Measurements from ENCODE around the gene ANXA2R. TPM values are rescaled to one million over a fixed set of nuclear protein-coding genes. Genes with fewer than 3 reads are reported as not detected.
A peak's percentile ranks its signal among the peaks of the same experiment; 100 is the strongest.

The ANXA2R gene
- total and polyA plus RNA-seq, 4 donors, result 0.49 to 2.0 (median 0.71) TPM

- TF ChIP-seq CTCF (IDR thresholded peaks at IDR 0.05; ENCODE audit: low read depth, low read length, missing input control), result no peak
- TF ChIP-seq NR2F2 (IDR thresholded peaks at IDR 0.05), result no peak
- no peak for TF ChIP-seq TAF1 (conservative IDR thresholded peaks at IDR 0.05)
- H3K36me3 ChIP-seq (ENCODE audit: control insufficient read depth in 4 of 4, insufficient read depth in 3 of 4, low read depth in 1 of 4, low read length in 3 of 4), result no peaks in the 10 kb centered on the region
- H3K9me3 ChIP-seq (ENCODE audit: control insufficient read depth in 4 of 4, low read length in 3 of 4), result peaks cover 0 to 3% (median 0%) of the 10 kb centered on the region in 4 donors
- H3K4me1 ChIP-seq (ENCODE audit: control insufficient read depth in 4 of 4, insufficient read depth in 4 of 4, low read length in 3 of 4), result peaks cover 0 to 10% (median 5%) of the 10 kb centered on the region in 4 donors
- H3K27ac ChIP-seq (ENCODE audit: low read depth in 1 of 2, low read length in 2 of 2), result no peak overlapping the region
- 52% methylated on average over 6 of the region's 6 CpGs for WGBS
- H3K27me3 ChIP-seq (ENCODE audit: control insufficient read depth in 4 of 4, insufficient read depth in 4 of 4, low read length in 3 of 4), result peaks cover 0 to 13% (median 3%) of the 10 kb centered on the region in 4 donors
- H3K4me3 ChIP-seq (ENCODE audit: low read depth in 1 of 3, low read length in 3 of 3), result no peak overlapping the region
- DNase-seq (ENCODE audit: low spot score), result no peak
- no peak overlapping the region for H3K9ac ChIP-seq (ENCODE audit: low read depth in 1 of 2, low read length in 2 of 2)
Observed at GRCh38 chr5:43024217-43024616, 15.9 kb downstream of the ANXA2R start.

- Histone ChIP-seq H3K9ac (ENCODE audit: low read depth in 1 of 2, low read length in 2 of 2) (no peak overlapping the region), H3K4me1 (ENCODE audit: control insufficient read depth in 4 of 4, insufficient read depth in 4 of 4, low read length in 3 of 4) (peaks cover 0 to 15% (median 5%) of the 10 kb centered on the region in 4 donors), H3K4me3 (ENCODE audit: low read depth in 1 of 3, low read length in 3 of 3) (no peak overlapping the region), H3K27ac (ENCODE audit: low read depth in 1 of 2, low read length in 2 of 2) (no peak overlapping the region), H3K27me3 (ENCODE audit: control insufficient read depth in 4 of 4, insufficient read depth in 4 of 4, low read length in 3 of 4) (peaks cover 0 to 17% (median 8%) of the 10 kb centered on the region in 4 donors), H3K36me3 (ENCODE audit: control insufficient read depth in 4 of 4, insufficient read depth in 3 of 4, low read depth in 1 of 4, low read length in 3 of 4) (no peaks in the 10 kb centered on the region), H3K9me3 (ENCODE audit: control insufficient read depth in 4 of 4, low read length in 3 of 4) (peaks cover 0 to 9% (median 2%) of the 10 kb centered on the region in 4 donors)
- TF ChIP-seq NR2F2 (IDR thresholded peaks at IDR 0.05) (no peak), CTCF (IDR thresholded peaks at IDR 0.05; ENCODE audit: low read depth, low read length, missing input control) (no peak), HNF4A (conservative IDR thresholded peaks at IDR 0.05) (no peak), MAX (IDR thresholded peaks at IDR 0.05) (no peak), SP1 (IDR thresholded peaks at IDR 0.05) (no peak), GABPA (IDR thresholded peaks at IDR 0.05 in 1 of 2, conservative IDR thresholded peaks at IDR 0.05 in 1 of 2) (no peak)
- DNase-seq (ENCODE audit: low spot score), result no peak
- 73% methylated on average over 2 of the region's 2 CpGs for WGBS
Observed at GRCh38 chr5:43021151-43021550, 19.0 kb downstream of the ANXA2R start.

GRCh38 chr5:43020399-43020746 is 19.7 kb downstream of the ANXA2R start:
- H3K4me1 ChIP-seq (ENCODE audit: control insufficient read depth in 4 of 4, insufficient read depth in 4 of 4, low read length in 3 of 4), result peaks cover 0 to 15% (median 5%) of the 10 kb centered on the region in 4 donors
- peak overlapping the region; percentile 36 to 75 for H3K27ac ChIP-seq (ENCODE audit: low read depth in 1 of 2, low read length in 2 of 2)
- peak; percentile 49 for DNase-seq (ENCODE audit: low spot score)
- peaks cover 0 to 9% (median 3%) of the 10 kb centered on the region in 4 donors for H3K9me3 ChIP-seq (ENCODE audit: control insufficient read depth in 4 of 4, low read length in 3 of 4)
- H3K36me3 ChIP-seq (ENCODE audit: control insufficient read depth in 4 of 4, insufficient read depth in 3 of 4, low read depth in 1 of 4, low read length in 3 of 4), result no peaks in the 10 kb centered on the region
- peaks cover 0 to 16% (median 9%) of the 10 kb centered on the region in 4 donors for H3K27me3 ChIP-seq (ENCODE audit: control insufficient read depth in 4 of 4, insufficient read depth in 4 of 4, low read length in 3 of 4)
- peak overlapping the region; percentile 36 to 48 (median 46) for H3K4me3 ChIP-seq (ENCODE audit: low read depth in 1 of 3, low read length in 3 of 3)
- peak overlapping the region in 1 of 2 donors; percentile 57 for H3K9ac ChIP-seq (ENCODE audit: low read depth in 1 of 2, low read length in 2 of 2)
- 13% methylated on average over 11 of the region's 11 CpGs for WGBS
- TF ChIP-seq ZBTB33 (IDR thresholded peaks at IDR 0.05) (no peak), REST (IDR thresholded peaks at IDR 0.05) (no peak), FOXA2 (IDR thresholded peaks at IDR 0.05) (no peak), HNF4A (conservative IDR thresholded peaks at IDR 0.05) (no peak), ATF3 (IDR thresholded peaks at IDR 0.05) (no peak), SP1 (IDR thresholded peaks at IDR 0.05) (no peak), EGR1 (IDR thresholded peaks at IDR 0.05; ENCODE audit: low read depth in 2 of 2) (no peak), HNF4G (IDR thresholded peaks at IDR 0.05) (no peak), MAX (IDR thresholded peaks at IDR 0.05) (no peak), YY1 (IDR thresholded peaks at IDR 0.05) (no peak), RXRA (IDR thresholded peaks at IDR 0.05) (no peak), JUND (IDR thresholded peaks at IDR 0.05) (no peak), GABPA (IDR thresholded peaks at IDR 0.05 in 1 of 2, conservative IDR thresholded peaks at IDR 0.05 in 1 of 2) (no peak)

Data from liver (tissue), 9 donors.